GM12801 (cell line): ENCODE data around the gene APBB2.

Source experiments
- CTCF ChIP-seq: IDR thresholded peaks from one replicate; pipeline ENCODE4 v1.5.1; 2011; ENCODE audit warnings: control low read depth; ENCODE audit not compliant: insufficient read length; ENCODE audit errors: extremely low read depth

APBB2 gene

GRCh38 chr4:41156574-41156973 lies 57.8 kb downstream of the APBB2 start:
- TF ChIP-seq CTCF: no peak

GRCh38 chr4:41155194-41155830 lies 59.0 kb downstream of the APBB2 start:
- TF ChIP-seq CTCF: no peak

- no peak for TF ChIP-seq CTCF
Measured at GRCh38 chr4:41154814-41155177, 59.5 kb downstream of the APBB2 start.

- no peak for TF ChIP-seq CTCF
Measured at GRCh38 chr4:41154010-41154813, 60.1 kb downstream of the APBB2 start.

GRCh38 chr4:41150401-41150800 lies 63.9 kb downstream of the APBB2 start:
- no peak for TF ChIP-seq CTCF

GRCh38 chr4:41148931-41149330 lies 65.4 kb downstream of the APBB2 start:
- no peak for TF ChIP-seq CTCF

GRCh38 chr4:41148292-41148691 lies 66.0 kb downstream of the APBB2 start:
- no peak for TF ChIP-seq CTCF
